HepG2 (cell line): ENCODE results near the gene TST. TPM values are rescaled to one million over a fixed set of nuclear protein-coding genes. Genes with fewer than 3 reads are reported as not detected.

Experiments
- AKAP8 ChIP-seq: sonication (generic); formaldehyde crosslinking; IDR thresholded peaks from 2 replicates; pipeline ENCODE4 v1.5.1; 2020; ENCODE audit warnings: mild to moderate bottlenecking, missing genetic modification reagents
- NR2F1 ChIP-seq, 2 experiments: fragments of 450-650 bp in 1 of 2; formaldehyde crosslinking in 1 of 2; IDR thresholded peaks; 2 replicates each; pipeline versions ENCODE4 v1.5.0 to v1.6.1; 2016 to 2020; ENCODE audit warnings: mild to moderate bottlenecking in 1 of 2, missing compliant biosample characterization in 1 of 2, missing genetic modification reagents in 1 of 2, moderate library complexity in 1 of 2
- POLR2AphosphoS5 ChIP-seq: IDR thresholded peaks from 2 replicates; pipeline ENCODE4 v1.6.1; 2012; ENCODE audit warnings: low read depth, low read length
- RAD51 ChIP-seq: fragments of 450-650 bp; IDR thresholded peaks from 2 replicates; pipeline ENCODE4 v1.6.1; 2016; ENCODE audit warnings: borderline replicate concordance
- RBFOX2 ChIP-seq: fragments of 200-400 bp; formaldehyde crosslinking; IDR thresholded peaks from 2 replicates; pipeline ENCODE4 v1.6.1; 2017; ENCODE audit warnings: low read depth, mild to moderate bottlenecking, low read length
- SRSF4 ChIP-seq: fragments of 200-400 bp; formaldehyde crosslinking; IDR thresholded peaks from one replicate; pipeline ENCODE4 v1.6.1; 2018; ENCODE audit warnings: mild to moderate bottlenecking, low read depth, low read length, moderate library complexity; ENCODE audit not compliant: poor library complexity, severe bottlenecking
- TEAD3 ChIP-seq: optimal IDR thresholded peaks from 2 replicates; pipeline ENCODE3; 2016; ENCODE audit warnings: borderline replicate concordance
- TOPORS ChIP-seq: sonication (generic); formaldehyde crosslinking; IDR thresholded peaks from 2 replicates; pipeline ENCODE4 v1.8.0; 2023; ENCODE audit warnings: mild to moderate bottlenecking, missing genetic modification reagents
- TSC22D2 ChIP-seq: sonication (generic); formaldehyde crosslinking; IDR thresholded peaks from 2 replicates; pipeline ENCODE4 v1.5.1; 2020; ENCODE audit warnings: missing genetic modification reagents, mild to moderate bottlenecking, borderline replicate concordance
- ZBTB10 ChIP-seq: sonication (generic); formaldehyde crosslinking; IDR thresholded peaks from 2 replicates; pipeline ENCODE4 v1.4.0; 2020; ENCODE audit warnings: missing genetic modification reagents, borderline replicate concordance
- ZBTB3 ChIP-seq: sonication (generic); formaldehyde crosslinking; IDR thresholded peaks from 2 replicates; pipeline ENCODE4 v1.4.0; 2020; ENCODE audit warnings: low read depth, mild to moderate bottlenecking, moderate library complexity, missing genetic modification reagents, borderline replicate concordance
- ZFP1 ChIP-seq: IDR thresholded peaks from 2 replicates; pipeline ENCODE4 v1.6.1; 2016
- ZMYM3 ChIP-seq: sonication (generic); formaldehyde crosslinking; IDR thresholded peaks from 2 replicates; pipeline ENCODE4 v1.5.1; 2020; ENCODE audit warnings: mild to moderate bottlenecking, missing genetic modification reagents
- ZNF101 ChIP-seq: sonication (generic); formaldehyde crosslinking; IDR thresholded peaks from 2 replicates; pipeline ENCODE4 v1.4.0; 2020; ENCODE audit warnings: mild to moderate bottlenecking, low read depth, missing genetic modification reagents, borderline replicate concordance
- ZNF136 ChIP-seq: sonication (generic); formaldehyde crosslinking; IDR thresholded peaks from 2 replicates; pipeline ENCODE4 v1.8.1; 2022; ENCODE audit warnings: low read depth, mild to moderate bottlenecking, moderate library complexity, missing genetic modification reagents
- ZNF317 ChIP-seq: sonication (generic); formaldehyde crosslinking; IDR thresholded peaks from 2 replicates; pipeline ENCODE4 v1.5.0; 2020; ENCODE audit warnings: mild to moderate bottlenecking, missing genetic modification reagents
- ZNF629 ChIP-seq: sonication (generic); formaldehyde crosslinking; conservative IDR thresholded peaks from 2 replicates; pipeline ENCODE4 v1.5.0; 2020; ENCODE audit warnings: missing genetic modification reagents
- ZNF747 ChIP-seq: sonication (generic); formaldehyde crosslinking; IDR thresholded peaks from 2 replicates; pipeline ENCODE4 v1.8.1; 2023; ENCODE audit warnings: missing genetic modification reagents, mild to moderate bottlenecking, borderline replicate concordance
- ZNF772 ChIP-seq: sonication (generic); formaldehyde crosslinking; IDR thresholded peaks from 2 replicates; pipeline ENCODE4 v1.5.0; 2020; ENCODE audit warnings: mild to moderate bottlenecking, missing genetic modification reagents
- polyA plus RNA-seq, 8 experiments: library from polyadenylated mRNA; depleted of rRNA in 3 of 8; stranded (reverse) in 7 of 8; unstranded in 1 of 8; fragments of >200 nt; fragmentation: Illumina TruSeq in 4 of 8; extraction: Trizol in 4 of 8; gene quantifications; 2 replicates each; pipeline versions ENCODE4 v1.2.1 to v1.2.3, GENCODE V29; 2011 to 2016; ENCODE audit warnings: low read depth in 4 of 8, missing spikeins in 1 of 8, mixed read lengths in 1 of 8; ENCODE audit not compliant: insufficient read depth in 1 of 8
- total RNA-seq, 5 experiments: library from RNA; depleted of rRNA; stranded (reverse); fragments of >200 nt; fragmentation: Illumina TruSeq; extraction: Trizol; gene quantifications; 2 replicates each; pipeline ENCODE4 v1.2.3, GENCODE V29; 2016; ENCODE audit warnings: low read depth in 1 of 5
- TF ChIP-seq, protein P1 (sequence below): sonication (generic); formaldehyde crosslinking; conservative IDR thresholded peaks from 2 replicates; pipeline ENCODE4 v1.4.0; 2020; ENCODE audit warnings: missing genetic modification reagents
- TF ChIP-seq, protein P2 (sequence below): sonication (generic); formaldehyde crosslinking; IDR thresholded peaks from 2 replicates; pipeline ENCODE4 v1.4.0; 2020; ENCODE audit warnings: missing genetic modification reagents
- TF ChIP-seq, protein P3 (sequence below): sonication (generic); formaldehyde crosslinking; IDR thresholded peaks from 2 replicates; pipeline ENCODE4 v1.8.1; 2023; ENCODE audit warnings: mild to moderate bottlenecking, missing genetic modification reagents

The TST gene
- total and polyA plus RNA-seq, 2 of the 13 experiments (the other 11 are each of a cell fraction or from before 2014, with no cell fraction given), result 44.6 to 63.6 TPM

DNA sequence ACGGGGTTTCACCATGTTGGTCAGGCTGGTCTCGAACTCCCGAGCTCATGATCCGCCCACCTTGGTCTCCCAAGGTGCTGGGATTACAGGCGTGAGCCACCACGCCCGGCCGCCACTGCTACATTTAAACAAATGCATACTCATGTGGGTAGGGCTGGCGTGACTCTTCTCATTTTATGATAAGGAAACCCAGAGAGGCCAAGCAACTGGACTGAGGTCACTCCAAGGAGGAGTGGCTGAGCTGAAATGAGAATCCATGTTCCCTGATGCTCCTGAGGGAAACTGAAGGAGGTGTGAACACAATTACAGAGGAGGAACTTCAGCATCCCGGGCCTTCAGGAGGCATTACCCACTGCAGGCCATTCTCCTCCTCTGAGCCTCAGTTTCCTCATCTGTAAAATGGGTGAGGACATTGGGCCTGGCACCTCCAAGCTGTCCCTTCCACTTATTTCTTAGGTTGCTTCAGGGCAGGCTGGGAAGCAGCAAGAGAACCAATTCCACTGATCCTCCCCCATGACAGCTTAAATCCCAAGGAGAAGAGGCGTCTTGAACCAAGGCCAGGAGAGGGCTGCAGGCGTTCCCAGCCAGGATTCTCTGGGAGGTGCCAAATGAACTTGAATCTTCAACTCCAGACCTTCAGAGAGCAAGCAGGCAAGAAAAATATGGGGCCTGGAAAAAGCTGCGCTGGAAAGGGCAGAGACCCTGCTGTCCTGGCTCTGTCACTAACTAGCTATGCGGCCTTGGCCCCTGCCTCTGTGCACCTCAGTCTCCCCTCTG lies 2.9 kb downstream of the TST start (continued):
- TF ChIP-seq ZNF136 (CRISPR knock-in tag) (no peak), RAD51 (no peak), SRSF4 (no peak), ZNF772 (CRISPR knock-in tag) (no peak), TSC22D2 (CRISPR knock-in tag) (no peak), NR2F1 (CRISPR knock-in tag; IDR thresholded peaks at IDR 0.05) (no peak), ZBTB3 (CRISPR knock-in tag) (no peak), ZMYM3 (CRISPR knock-in tag) (0 out of 2 replicates have a peak, but pooled peaks have one; percentile 41), ZFP1 (no peak), ZNF747 (no peak), RBFOX2 (0 out of 2 replicates have a peak, but pooled peaks have one; percentile 36), ZNF629 (CRISPR knock-in tag) (peak; percentile 92), ZBTB10 (CRISPR knock-in tag) (no peak), AKAP8 (CRISPR knock-in tag) (no peak), TEAD3 (CRISPR knock-in tag) (no peak), TOPORS (no peak), POLR2AphosphoS5 (0 out of 2 replicates have a peak, but pooled peaks have one; percentile 3), ZNF317 (CRISPR knock-in tag) (no peak), ZNF101 (CRISPR knock-in tag) (no peak)
- TF ChIP-seq, protein P1, sequence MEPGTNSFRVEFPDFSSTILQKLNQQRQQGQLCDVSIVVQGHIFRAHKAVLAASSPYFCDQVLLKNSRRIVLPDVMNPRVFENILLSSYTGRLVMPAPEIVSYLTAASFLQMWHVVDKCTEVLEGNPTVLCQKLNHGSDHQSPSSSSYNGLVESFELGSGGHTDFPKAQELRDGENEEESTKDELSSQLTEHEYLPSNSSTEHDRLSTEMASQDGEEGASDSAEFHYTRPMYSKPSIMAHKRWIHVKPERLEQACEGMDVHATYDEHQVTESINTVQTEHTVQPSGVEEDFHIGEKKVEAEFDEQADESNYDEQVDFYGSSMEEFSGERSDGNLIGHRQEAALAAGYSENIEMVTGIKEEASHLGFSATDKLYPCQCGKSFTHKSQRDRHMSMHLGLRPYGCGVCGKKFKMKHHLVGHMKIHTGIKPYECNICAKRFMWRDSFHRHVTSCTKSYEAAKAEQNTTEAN (CRISPR knock-in tag), result no peak
- TF ChIP-seq, protein P2, sequence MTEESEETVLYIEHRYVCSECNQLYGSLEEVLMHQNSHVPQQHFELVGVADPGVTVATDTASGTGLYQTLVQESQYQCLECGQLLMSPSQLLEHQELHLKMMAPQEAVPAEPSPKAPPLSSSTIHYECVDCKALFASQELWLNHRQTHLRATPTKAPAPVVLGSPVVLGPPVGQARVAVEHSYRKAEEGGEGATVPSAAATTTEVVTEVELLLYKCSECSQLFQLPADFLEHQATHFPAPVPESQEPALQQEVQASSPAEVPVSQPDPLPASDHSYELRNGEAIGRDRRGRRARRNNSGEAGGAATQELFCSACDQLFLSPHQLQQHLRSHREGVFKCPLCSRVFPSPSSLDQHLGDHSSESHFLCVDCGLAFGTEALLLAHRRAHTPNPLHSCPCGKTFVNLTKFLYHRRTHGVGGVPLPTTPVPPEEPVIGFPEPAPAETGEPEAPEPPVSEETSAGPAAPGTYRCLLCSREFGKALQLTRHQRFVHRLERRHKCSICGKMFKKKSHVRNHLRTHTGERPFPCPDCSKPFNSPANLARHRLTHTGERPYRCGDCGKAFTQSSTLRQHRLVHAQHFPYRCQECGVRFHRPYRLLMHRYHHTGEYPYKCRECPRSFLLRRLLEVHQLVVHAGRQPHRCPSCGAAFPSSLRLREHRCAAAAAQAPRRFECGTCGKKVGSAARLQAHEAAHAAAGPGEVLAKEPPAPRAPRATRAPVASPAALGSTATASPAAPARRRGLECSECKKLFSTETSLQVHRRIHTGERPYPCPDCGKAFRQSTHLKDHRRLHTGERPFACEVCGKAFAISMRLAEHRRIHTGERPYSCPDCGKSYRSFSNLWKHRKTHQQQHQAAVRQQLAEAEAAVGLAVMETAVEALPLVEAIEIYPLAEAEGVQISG, result 0 out of 2 replicates have a peak, but pooled peaks have one; percentile 11
- TF ChIP-seq, protein P3, sequence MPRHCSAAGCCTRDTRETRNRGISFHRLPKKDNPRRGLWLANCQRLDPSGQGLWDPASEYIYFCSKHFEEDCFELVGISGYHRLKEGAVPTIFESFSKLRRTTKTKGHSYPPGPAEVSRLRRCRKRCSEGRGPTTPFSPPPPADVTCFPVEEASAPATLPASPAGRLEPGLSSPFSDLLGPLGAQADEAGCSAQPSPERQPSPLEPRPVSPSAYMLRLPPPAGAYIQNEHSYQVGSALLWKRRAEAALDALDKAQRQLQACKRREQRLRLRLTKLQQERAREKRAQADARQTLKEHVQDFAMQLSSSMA (CRISPR knock-in tag), result no peak
